Smooth muscle cell (in vitro differentiated cells): Measurements from ENCODE around the gene STAM2. TPM values are rescaled to one million over a fixed set of nuclear protein-coding genes. Genes with fewer than 3 reads are reported as not detected.

Source experiments
- DNase-seq: peaks from one replicate; lab custom pipeline; 2025; ENCODE audit not compliant: unreplicated experiment; lab: John Stamatoyannopoulos, UW
- H2AFZ ChIP-seq: fragments of 200-600 bp; sonication (generic); 2 replicates; pipeline ENCODE4 v1.6.0; 2016; ENCODE audit warnings: antibody characterized with exemption, low read depth, mild to moderate bottlenecking
- H3F3A ChIP-seq: fragments of 200-600 bp; sonication (generic); 2 replicates; pipeline ENCODE4 v1.6.0; 2017; ENCODE audit warnings: antibody characterized with exemption, low read depth
- H3K27ac ChIP-seq: fragments of 200-600 bp; sonication (generic); 2 replicates; pipeline ENCODE4 v1.5.1; 2016; ENCODE audit warnings: low read depth, mild to moderate bottlenecking
- H3K27me3 ChIP-seq: fragments of 200-600 bp; sonication (generic); 2 replicates; pipeline ENCODE4 v1.6.1; 2016; ENCODE audit warnings: low read depth, mild to moderate bottlenecking
- H3K36me3 ChIP-seq: fragments of 200-600 bp; sonication (generic); 2 replicates; pipeline ENCODE4 v1.5.1; 2016; ENCODE audit warnings: low read depth
- H3K4me1 ChIP-seq: fragments of 200-600 bp; sonication (generic); 2 replicates; pipeline ENCODE4 v1.5.1; 2016; ENCODE audit warnings: low read depth
- H3K4me2 ChIP-seq: fragments of 200-600 bp; sonication (generic); 2 replicates; pipeline ENCODE4 v1.6.0; 2016; ENCODE audit warnings: mild to moderate bottlenecking
- H3K4me3 ChIP-seq: fragments of 200-600 bp; sonication (generic); 2 replicates; pipeline ENCODE4 v1.5.1; 2016; ENCODE audit warnings: mild to moderate bottlenecking
- H3K79me2 ChIP-seq: fragments of 200-600 bp; sonication (generic); 2 replicates; pipeline ENCODE4 v1.6.0; 2016; ENCODE audit warnings: low read depth, mild to moderate bottlenecking
- H3K9ac ChIP-seq: fragments of 200-600 bp; sonication (generic); 2 replicates; pipeline ENCODE4 v1.6.0; 2016; ENCODE audit warnings: low read depth
- H3K9me3 ChIP-seq: fragments of 200-600 bp; sonication (generic); replicated peaks from 2 replicates; pipeline ENCODE4 v1.5.1; 2016; ENCODE audit warnings: low read depth
- H4K20me1 ChIP-seq: fragments of 200-600 bp; sonication (generic); 2 replicates; pipeline ENCODE4 v1.6.0; 2016; ENCODE audit warnings: low read depth
- WGBS: methylation state at CpG from one replicate; pipeline ENCODE4 v1.1.7; 2016; ENCODE audit warnings: low lambda C conversion rate; 5-methylcytosine and 5-hydroxymethylcytosine counted together
- polyA plus RNA-seq: library from polyadenylated mRNA; unstranded; fragments of >200 nt; fragmentation: Nextera tagmentation; extraction: Ambion mirVana; gene quantifications from 2 replicates; pipeline ENCODE4 v1.2.1, GENCODE V29; 2016
- total RNA-seq: library from RNA; depleted of rRNA; stranded (reverse); fragments of >200 nt; gene quantifications from 2 replicates; pipeline ENCODE4 v1.2.3, GENCODE V29; 2014
- TF ChIP-seq, protein P1 (sequence below): fragments of 200-600 bp; sonication (generic); IDR thresholded peaks from 2 replicates; pipeline ENCODE4 v1.5.1; 2017; ENCODE audit warnings: borderline replicate concordance, mild to moderate bottlenecking, antibody characterized with exemption; ENCODE audit not compliant: insufficient read depth, poor library complexity, severe bottlenecking

STAM2 gene
- total and polyA plus RNA-seq, 2 experiments from 2014 or later: 12.2 to 58.2 TPM

GRCh38 chr2:152100961-152101360 lies 74.6 kb downstream of the STAM2 start:
- Histone ChIP-seq H3K9me3 (no peaks in the 10 kb centered on the region), H4K20me1 (no peaks in the 10 kb centered on the region), H3K4me3 (no peak overlapping the region), H3K27ac (no peak overlapping the region), H3K4me2 (no peak overlapping the region), H2AFZ (no peak overlapping the region), H3K4me1 (peaks cover 6% of the 10 kb centered on the region), H3K36me3 (no peaks in the 10 kb centered on the region), H3K27me3 (peaks cover 41% of the 10 kb centered on the region), H3F3A (peaks cover 7% of the 10 kb centered on the region), H3K79me2 (no peaks in the 10 kb centered on the region), H3K9ac (no peak overlapping the region)
- TF ChIP-seq, protein P1, sequence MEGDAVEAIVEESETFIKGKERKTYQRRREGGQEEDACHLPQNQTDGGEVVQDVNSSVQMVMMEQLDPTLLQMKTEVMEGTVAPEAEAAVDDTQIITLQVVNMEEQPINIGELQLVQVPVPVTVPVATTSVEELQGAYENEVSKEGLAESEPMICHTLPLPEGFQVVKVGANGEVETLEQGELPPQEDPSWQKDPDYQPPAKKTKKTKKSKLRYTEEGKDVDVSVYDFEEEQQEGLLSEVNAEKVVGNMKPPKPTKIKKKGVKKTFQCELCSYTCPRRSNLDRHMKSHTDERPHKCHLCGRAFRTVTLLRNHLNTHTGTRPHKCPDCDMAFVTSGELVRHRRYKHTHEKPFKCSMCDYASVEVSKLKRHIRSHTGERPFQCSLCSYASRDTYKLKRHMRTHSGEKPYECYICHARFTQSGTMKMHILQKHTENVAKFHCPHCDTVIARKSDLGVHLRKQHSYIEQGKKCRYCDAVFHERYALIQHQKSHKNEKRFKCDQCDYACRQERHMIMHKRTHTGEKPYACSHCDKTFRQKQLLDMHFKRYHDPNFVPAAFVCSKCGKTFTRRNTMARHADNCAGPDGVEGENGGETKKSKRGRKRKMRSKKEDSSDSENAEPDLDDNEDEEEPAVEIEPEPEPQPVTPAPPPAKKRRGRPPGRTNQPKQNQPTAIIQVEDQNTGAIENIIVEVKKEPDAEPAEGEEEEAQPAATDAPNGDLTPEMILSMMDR: no peak
- WGBS: 79% methylated on average over 2 of the region's 2 CpGs
- DNase-seq: no peak

- Histone ChIP-seq H3K27ac (no peak overlapping the region), H3F3A (peaks cover 7% of the 10 kb centered on the region), H3K4me2 (peak overlapping the region; percentile 98), H3K9me3 (no peaks in the 10 kb centered on the region), H3K4me1 (peaks cover 6% of the 10 kb centered on the region), H3K4me3 (peak overlapping the region; percentile 66), H3K36me3 (no peaks in the 10 kb centered on the region), H3K27me3 (peaks cover 41% of the 10 kb centered on the region), H3K9ac (no peak overlapping the region), H2AFZ (peak overlapping the region; percentile 46), H3K79me2 (no peaks in the 10 kb centered on the region), H4K20me1 (no peaks in the 10 kb centered on the region)
- 16% methylated on average over 19 of the region's 19 CpGs for WGBS
- TF ChIP-seq, protein P1: no peak
- no peak for DNase-seq
Measured at GRCh38 chr2:152099367-152100050, 76.1 kb downstream of the STAM2 start.

GRCh38 chr2:152098496-152099366 lies 76.8 kb downstream of the STAM2 start, which contains the start of gene CACNB4:
CACNB4 (minus strand) TSS chr2:152099044.
- Histone ChIP-seq H3K27ac (no peak within 1 kb of the TSS), H3K27me3 (peaks cover 40% of the 10 kb centered on the region), H2AFZ (peak within 1 kb of the TSS; percentile 46), H3K4me3 (peak within 1 kb of the TSS; percentile 66), H3K79me2 (no peaks in the 10 kb centered on the region), H3F3A (peaks cover 7% of the 10 kb centered on the region), H4K20me1 (no peaks in the 10 kb centered on the region), H3K9me3 (no peaks in the 10 kb centered on the region), H3K4me2 (peak within 1 kb of the TSS; percentile 98), H3K4me1 (peaks cover 6% of the 10 kb centered on the region), H3K36me3 (no peaks in the 10 kb centered on the region), H3K9ac (no peak within 1 kb of the TSS)
- TF ChIP-seq, protein P1: no peak
- DNase-seq: no peak
- WGBS: under 1% methylated on average over 34 of the region's 73 CpGs
